Endothelial cell of umbilical vein (primary cell): ENCODE results near the gene TBC1D21.

ENCODE experiments used
- CTCF ChIP-seq, 2 donors: IDR thresholded peaks; 1 replicate in 1 of 2; 2 replicates in 1 of 2; pipeline ENCODE4 v1.5.1; 2011; ENCODE audit warnings: low read length in 2 of 2, mild to moderate bottlenecking in 2 of 2, moderate library complexity in 2 of 2, control low read depth in 1 of 2, inconsistent platforms in 1 of 2, low read depth in 1 of 2; ENCODE audit not compliant: insufficient read depth in 1 of 2; ENCODE audit errors: extremely low read depth in 1 of 2
- EZH2 ChIP-seq: IDR thresholded peaks from 2 replicates; pipeline ENCODE4 v1.6.1; 2012; ENCODE audit warnings: borderline replicate concordance, low read depth, mild to moderate bottlenecking, moderate library complexity, low read length, inconsistent platforms; ENCODE audit not compliant: severe bottlenecking
- FOS ChIP-seq: IDR thresholded peaks from 2 replicates; pipeline ENCODE4 v1.6.1; 2011; ENCODE audit warnings: mild to moderate bottlenecking, low read length, moderate library complexity, borderline replicate concordance; ENCODE audit not compliant: insufficient read depth
- GATA2 ChIP-seq: IDR thresholded peaks from 2 replicates; pipeline ENCODE4 v1.7.0; 2011; ENCODE audit warnings: low read depth, mild to moderate bottlenecking, moderate library complexity, mixed read lengths, low read length; ENCODE audit not compliant: insufficient read length, insufficient read depth
- MYC ChIP-seq: IDR thresholded peaks from one replicate; pipeline ENCODE4 v1.6.1; 2011; ENCODE audit warnings: mild to moderate bottlenecking, low read depth, low read length
- POLR2A ChIP-seq: IDR thresholded peaks from 2 replicates; pipeline ENCODE4 v1.6.1; 2012; ENCODE audit warnings: low read depth, mild to moderate bottlenecking, control low read depth, low read length
- POLR2AphosphoS5 ChIP-seq: IDR thresholded peaks from 2 replicates; pipeline ENCODE4 v1.6.1; 2012; ENCODE audit warnings: low read depth, mild to moderate bottlenecking, control low read depth, low read length, moderate library complexity; ENCODE audit not compliant: insufficient read depth
- TF ChIP-seq, protein P1 (sequence below): IDR thresholded peaks from 2 replicates; pipeline ENCODE4 v1.6.1; 2011; ENCODE audit not compliant: insufficient read depth, insufficient read length

- TF ChIP-seq CTCF (IDR thresholded peaks at IDR 0.05; ENCODE audit: extremely low read depth in 1 of 2, insufficient read depth in 1 of 2, low read depth in 1 of 2, low read length in 2 of 2), result no peak
- TF ChIP-seq EZH2, result no peak
- TF ChIP-seq POLR2A, result no peak
- TF ChIP-seq POLR2AphosphoS5, result no peak
- TF ChIP-seq, protein P1, sequence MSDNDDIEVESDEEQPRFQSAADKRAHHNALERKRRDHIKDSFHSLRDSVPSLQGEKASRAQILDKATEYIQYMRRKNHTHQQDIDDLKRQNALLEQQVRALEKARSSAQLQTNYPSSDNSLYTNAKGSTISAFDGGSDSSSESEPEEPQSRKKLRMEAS, result no peak
- TF ChIP-seq MYC, result no peak
- TF ChIP-seq FOS, result no peak
- no peak for TF ChIP-seq GATA2
Observed at GRCh38 chr15:73931441-73931840, 58.1 kb downstream of the TBC1D21 start.
